GM12801 (cell line): Measurements from ENCODE around the gene USF3.

Source experiments
- CTCF ChIP-seq: IDR thresholded peaks from one replicate; pipeline ENCODE4 v1.5.1; 2011; ENCODE audit warnings: control low read depth; ENCODE audit not compliant: insufficient read length; ENCODE audit errors: extremely low read depth

USF3 gene

GRCh38 chr3:113631573-113631972 is 64.9 kb downstream of the USF3 start:
- TF ChIP-seq CTCF = no peak

- no peak for TF ChIP-seq CTCF
Measured at GRCh38 chr3:113630956-113631542, 65.4 kb downstream of the USF3 start.

- TF ChIP-seq CTCF = no peak
Measured at GRCh38 chr3:113629584-113630421, 66.6 kb downstream of the USF3 start.

- TF ChIP-seq CTCF = no peak
Measured at GRCh38 chr3:113628788-113629187, 67.7 kb downstream of the USF3 start.

- TF ChIP-seq CTCF = no peak
Measured at GRCh38 chr3:113628316-113628715, 68.1 kb downstream of the USF3 start.

- TF ChIP-seq CTCF = no peak
Measured at GRCh38 chr3:113626503-113627371, 69.7 kb downstream of the USF3 start.

GRCh38 chr3:113625834-113626233 is 70.6 kb downstream of the USF3 start:
- TF ChIP-seq CTCF = no peak
